HCT116 (cell line): ENCODE results near the gene ARSB.

Experiments used
- ATF3 ChIP-seq: IDR thresholded peaks from 2 replicates; pipeline ENCODE4 v1.6.1; 2012
- CTCF ChIP-seq, 3 experiments: fragments of 200-600 bp in 1 of 3; sonication (generic) in 1 of 3; IDR thresholded peaks in 2 of 3; conservative IDR thresholded peaks in 1 of 3; 2 replicates each; pipeline ENCODE4 v1.5.1; 2012 to 2017; ENCODE audit warnings: low read depth in 2 of 3, low read length in 2 of 3, antibody characterized with exemption in 1 of 3, borderline replicate concordance in 1 of 3, control low read depth in 1 of 3, mild to moderate bottlenecking in 1 of 3, mixed read lengths in 1 of 3, mixed run types in 1 of 3, moderate library complexity in 1 of 3; ENCODE audit not compliant: insufficient read depth in 1 of 3
- EGR1 ChIP-seq: IDR thresholded peaks from 2 replicates; pipeline ENCODE4 v1.6.1; 2012; ENCODE audit warnings: low read depth
- EZH2 ChIP-seq: fragments of 200-600 bp; sonication (generic); IDR thresholded peaks from 2 replicates; pipeline ENCODE4 v1.6.1; 2017; ENCODE audit warnings: antibody characterized with exemption, mixed run types
- EZH2phosphoT487 ChIP-seq: fragments of 200-600 bp; IDR thresholded peaks from 2 replicates; pipeline ENCODE4 v1.6.1; 2018; ENCODE audit warnings: antibody characterized with exemption, borderline replicate concordance
- FOSL1 ChIP-seq: IDR thresholded peaks from 2 replicates; pipeline ENCODE4 v1.6.1; 2012; ENCODE audit warnings: low read depth
- JUND ChIP-seq: IDR thresholded peaks from 2 replicates; pipeline ENCODE4 v1.6.1; 2012
- MAX ChIP-seq: IDR thresholded peaks from 2 replicates; pipeline ENCODE4 v1.6.1; 2012
- POLR2A ChIP-seq: IDR thresholded peaks from 2 replicates; pipeline ENCODE4 v1.7.0; 2011; ENCODE audit warnings: borderline replicate concordance; ENCODE audit not compliant: insufficient read depth, insufficient read length; ENCODE audit errors: extremely low read depth
- POLR2AphosphoS5 ChIP-seq: IDR thresholded peaks from 2 replicates; pipeline ENCODE4 v1.6.1; 2011; ENCODE audit warnings: mild to moderate bottlenecking, low read depth, low read length, moderate library complexity
- SIN3A ChIP-seq: IDR thresholded peaks from 2 replicates; pipeline ENCODE4 v1.6.1; 2012; ENCODE audit warnings: low read depth
- TCF7L2 ChIP-seq: IDR thresholded peaks from 2 replicates; pipeline ENCODE4 v1.7.0; 2011; ENCODE audit warnings: borderline replicate concordance, inconsistent platforms; ENCODE audit not compliant: insufficient read depth, insufficient read length; ENCODE audit errors: extremely low read depth
- ZFX ChIP-seq: fragments of 450-650 bp; IDR thresholded peaks from 2 replicates; pipeline ENCODE4 v1.6.1; 2017

- TF ChIP-seq CTCF (IDR thresholded peaks at IDR 0.05 in 2 of 3, conservative IDR thresholded peaks at IDR 0.05 in 1 of 3; ENCODE audit: borderline replicate concordance in 1 of 3, insufficient read depth in 1 of 3, low read depth in 2 of 3, low read length in 2 of 3), result no peak
- TF ChIP-seq JUND, result no peak
- TF ChIP-seq EZH2phosphoT487, result no peak
- TF ChIP-seq POLR2AphosphoS5, result no peak
- TF ChIP-seq SIN3A, result no peak
- TF ChIP-seq ATF3, result no peak
- TF ChIP-seq ZFX, result no peak
- no peak for TF ChIP-seq POLR2A
- no peak for TF ChIP-seq EZH2
- no peak for TF ChIP-seq MAX
- no peak for TF ChIP-seq TCF7L2
- TF ChIP-seq FOSL1, result no peak
- TF ChIP-seq EGR1, result no peak
Measured at GRCh38 chr5:78975035-78975434, 10.1 kb downstream of the ARSB start.
